ENCODE results near the gene DDX53.

DDX53 gene
- total RNA-seq = 0 reads per million in 3 experiments

- no peak for DNase-seq
These were observed at the start of gene DDX53 for GRCh38 chrX:22999696-23000223. Gene DDX53, plus strand, starts transcription at chrX:22999960. Its CDS starts 98 bp downstream, at chrX:23000058.

- no peak for DNase-seq
These were observed 49.2 kb upstream of the DDX53 start for GRCh38 chrX:22950269-22951266.

DNA sequence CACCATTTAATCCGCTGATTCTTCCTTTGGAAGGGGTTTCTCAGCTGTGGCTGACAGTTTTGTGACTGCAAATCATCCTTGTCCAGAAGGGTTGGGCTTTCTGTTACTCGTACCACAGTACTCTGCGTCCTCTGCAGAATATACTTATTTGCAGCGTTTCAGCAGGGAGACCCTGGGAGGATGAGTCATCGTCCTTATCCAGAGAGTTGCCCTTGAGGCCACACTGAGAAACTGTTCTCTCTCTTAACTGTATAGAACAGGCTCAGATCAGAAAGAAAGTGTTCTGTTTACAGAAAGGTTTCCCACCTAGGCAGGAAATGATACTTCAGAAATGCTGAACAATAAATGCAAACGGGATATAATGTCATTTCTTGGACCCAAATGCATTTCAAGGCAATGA is 47.8 kb upstream of the DDX53 start:
- DNase-seq = no peak

DNA sequence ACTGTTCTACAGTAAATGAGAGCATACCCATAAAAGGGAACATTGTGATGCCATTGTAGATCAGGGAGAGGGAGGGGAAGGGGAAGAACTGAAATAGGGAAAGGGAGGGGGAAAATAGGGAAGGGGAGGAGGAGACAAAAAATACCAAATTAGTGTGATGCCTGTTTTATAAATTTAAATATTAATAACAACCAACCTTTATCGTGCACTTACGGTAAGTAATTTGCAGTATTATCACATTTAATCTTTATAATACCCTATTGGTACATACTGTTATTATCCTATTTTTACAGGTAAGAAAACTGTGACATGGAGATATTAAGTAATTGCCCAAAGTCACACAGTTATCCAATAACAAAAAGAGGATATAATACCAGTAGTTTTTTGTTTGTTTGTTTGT is 41.5 kb upstream of the DDX53 start:
- no peak for DNase-seq

DNA sequence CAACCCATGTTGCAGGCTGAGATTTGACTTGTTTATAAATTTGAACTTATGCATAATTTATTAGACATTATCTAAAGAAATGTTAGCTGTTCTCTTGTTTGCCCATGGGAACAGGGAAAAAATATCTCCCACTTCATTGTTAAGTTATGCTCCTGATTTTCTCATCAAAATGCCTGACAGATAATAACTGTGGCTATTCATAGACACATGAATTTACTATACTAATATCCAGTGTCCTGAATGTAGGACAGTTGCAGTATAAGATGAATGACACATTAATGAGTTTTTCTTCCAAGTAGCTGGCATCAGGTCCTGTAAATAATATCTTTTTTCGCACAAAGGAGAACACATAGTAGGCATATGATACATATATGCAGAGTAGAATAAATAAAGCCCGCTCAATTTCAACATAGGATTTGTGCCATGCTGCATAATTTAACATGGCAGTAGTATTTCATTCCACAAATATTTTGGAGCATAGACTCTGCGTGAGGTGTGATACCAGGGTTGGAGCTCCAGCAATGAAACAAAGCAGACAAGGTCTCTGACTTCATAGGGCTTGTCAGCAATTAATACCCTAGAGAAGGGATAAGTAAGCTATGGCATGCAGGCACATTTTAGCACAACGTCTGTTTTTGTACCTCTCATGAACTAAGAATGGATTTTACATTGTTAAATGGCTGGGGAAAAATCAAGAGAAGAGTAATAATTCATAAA is 40.4 kb upstream of the DDX53 start:
- no peak for DNase-seq

- DNase-seq = no peak
These were observed 36.6 kb upstream of the DDX53 start for GRCh38 chrX:22963196-22963595.

DNA sequence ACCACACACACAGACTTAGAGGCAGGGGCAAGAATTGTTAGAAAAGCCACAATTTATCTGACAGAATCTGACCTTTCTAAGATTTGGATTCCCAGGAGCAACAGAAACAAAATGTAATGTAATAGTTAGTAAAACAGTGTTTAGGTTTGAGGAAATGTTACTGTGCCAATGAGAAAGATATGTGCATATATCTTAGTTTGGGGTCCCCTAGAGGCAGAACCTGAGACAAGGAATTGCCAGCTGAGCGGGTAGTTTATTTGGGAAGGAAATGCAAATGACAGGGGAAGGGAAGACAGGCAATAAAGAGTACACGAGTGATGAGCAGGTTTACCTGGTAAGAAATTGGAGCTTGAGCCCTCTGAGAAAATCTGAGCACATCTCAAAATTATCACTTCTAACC is 31.3 kb upstream of the DDX53 start:
- no peak for DNase-seq

GRCh38 chrX:22969411-22969810 is 30.3 kb upstream of the DDX53 start:
- no peak for DNase-seq

GRCh38 chrX:22970861-22971260 is 28.9 kb upstream of the DDX53 start:
- DNase-seq = no peak

GRCh38 chrX:22974616-22975015 is 25.1 kb upstream of the DDX53 start:
- DNase-seq = no peak

DNA sequence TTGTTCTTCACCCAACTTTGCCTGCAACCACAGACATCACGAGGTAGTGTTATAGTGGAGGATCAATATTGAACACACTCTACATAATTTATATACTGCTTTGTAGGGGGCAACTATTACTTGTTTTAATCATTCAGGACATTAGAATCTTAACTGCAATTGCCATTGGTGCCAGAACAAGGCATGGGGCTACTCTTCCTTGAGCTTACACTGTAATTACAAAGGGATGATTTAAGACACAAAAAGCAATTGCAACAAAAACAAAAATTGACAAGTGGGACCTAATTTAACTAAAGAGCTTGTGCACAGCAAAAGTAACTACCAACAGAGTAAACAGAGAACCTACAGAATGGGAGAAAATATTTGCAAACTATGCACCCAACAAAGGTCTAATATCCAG is 24.0 kb upstream of the DDX53 start:
- no peak for DNase-seq

DNA sequence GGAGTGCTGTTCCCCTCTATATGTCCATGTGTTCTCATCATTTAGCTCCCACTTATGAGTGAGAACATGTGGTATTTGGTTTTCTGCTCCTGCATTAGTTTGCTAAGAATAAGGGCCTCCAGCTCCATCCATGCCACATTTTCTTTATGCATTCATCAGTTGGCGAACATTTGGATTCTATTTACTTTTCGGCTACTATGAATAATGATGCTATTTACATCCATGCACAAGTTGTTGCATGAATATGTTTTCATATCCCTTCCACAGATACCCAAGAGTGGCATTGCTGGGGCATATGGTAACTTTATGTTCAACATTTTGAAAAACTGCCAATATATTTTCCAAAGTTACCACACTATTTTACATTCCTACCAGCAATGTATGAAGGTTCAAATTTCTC is 13.8 kb upstream of the DDX53 start:
- no peak for DNase-seq

DNA sequence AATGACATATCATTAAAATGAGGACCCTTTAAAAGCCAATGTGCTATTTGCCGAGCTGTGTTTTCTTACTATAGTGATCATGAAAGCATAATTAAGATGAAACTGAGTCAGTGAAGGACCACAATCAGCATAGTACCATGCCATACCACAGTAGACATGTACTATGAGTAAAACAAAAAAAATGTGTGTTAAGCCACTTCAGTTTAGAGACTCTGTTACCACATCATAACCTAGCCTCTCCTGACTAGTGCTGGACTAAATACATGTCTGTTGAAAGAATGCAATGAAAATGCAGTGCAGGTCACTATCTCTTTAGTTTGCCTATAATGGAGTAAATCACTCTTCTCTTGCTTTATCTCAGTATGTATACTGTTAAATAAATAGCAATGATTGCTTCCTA is 12.3 kb upstream of the DDX53 start:
- no peak for DNase-seq

- DNase-seq = no peak
These were observed 3.4 kb downstream of the DDX53 start for GRCh38 chrX:23003116-23003515.

DNA sequence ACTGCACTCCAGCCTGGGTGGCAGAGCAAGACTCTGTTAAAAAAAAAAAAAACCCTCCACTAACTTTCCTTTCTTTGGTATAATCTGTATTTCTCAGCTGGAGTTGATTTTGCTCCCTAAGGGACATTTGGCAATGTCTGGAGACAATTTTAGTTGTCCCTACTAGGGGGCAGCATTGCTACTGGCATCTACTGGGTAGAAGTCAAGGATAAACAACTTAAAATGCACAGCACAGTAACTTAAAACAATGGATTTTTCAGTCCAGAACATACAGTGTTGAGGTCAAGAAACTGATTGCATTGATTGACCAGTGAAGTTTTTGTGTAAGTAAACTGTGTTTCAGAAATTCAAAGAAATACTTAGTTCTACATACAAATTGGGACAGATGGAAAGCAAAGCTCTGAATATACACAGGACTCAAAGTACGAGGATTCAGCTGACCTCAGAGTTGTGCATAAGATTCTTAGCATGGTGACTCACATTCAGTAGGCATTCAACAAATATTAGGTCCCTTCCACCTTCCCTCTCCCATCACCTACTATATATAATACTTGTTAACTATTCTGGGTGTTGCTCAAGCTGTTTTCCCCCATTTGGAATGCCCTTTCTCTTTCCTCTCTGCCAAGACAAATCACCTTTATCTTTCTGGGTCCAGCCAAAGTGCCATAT is 8.8 kb downstream of the DDX53 start:
- no peak for DNase-seq

GRCh38 chrX:23012162-23012561 is 12.4 kb downstream of the DDX53 start:
- DNase-seq = no peak

GRCh38 chrX:23012636-23013035 is 12.9 kb downstream of the DDX53 start:
- DNase-seq = no peak

GRCh38 chrX:23013366-23013765 is 13.6 kb downstream of the DDX53 start:
- DNase-seq = no peak

GRCh38 chrX:23031600-23031999 is 31.8 kb downstream of the DDX53 start:
- no peak for DNase-seq

DNA sequence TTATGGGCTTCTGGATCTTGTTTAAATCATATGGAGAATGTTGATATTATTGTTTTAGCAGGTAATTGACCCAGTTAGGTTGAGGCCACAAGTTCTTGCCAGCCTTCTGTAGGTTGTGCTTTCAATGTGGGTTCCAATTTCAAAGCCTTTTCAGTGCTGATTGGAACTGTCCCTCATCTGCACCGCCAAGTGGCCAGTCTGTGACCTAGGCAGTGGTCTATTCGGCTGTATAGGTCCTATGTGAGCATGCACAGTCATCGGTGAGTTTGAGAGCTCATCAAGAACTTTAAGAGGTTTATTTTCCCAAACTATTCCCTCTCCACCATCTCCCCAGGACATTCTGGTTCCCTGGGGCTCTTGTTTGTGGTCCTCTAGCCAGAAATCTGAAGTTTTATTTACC is 35.7 kb downstream of the DDX53 start:
- DNase-seq = no peak

- no peak for DNase-seq
These were observed 46.7 kb downstream of the DDX53 start for GRCh38 chrX:23046443-23046842.

- no peak for DNase-seq
These were observed 49.2 kb downstream of the DDX53 start for GRCh38 chrX:23048806-23049573.

Data from central memory CD4-positive, alpha-beta T cell (primary cell).